Activated T-helper 17 cell treated with anti-CD3 and anti-CD28 coated beads, Interleukin-2, amount 50 U/mL, for 72 hours (primary cell): ENCODE data around the gene ZNF771. TPM values are rescaled to one million over a fixed set of nuclear protein-coding genes. Genes with fewer than 3 reads are reported as not detected.
A peak's percentile ranks its signal among the peaks of the same experiment; 100 is the strongest.
"Not testable (repeated sequence)": the region's sequence is repeated elsewhere in the genome, so short reads cannot be mapped to it uniquely, and the experiment has no call there.

Experiments
- ATAC-seq: fragments of 150-1000 bp; cut with Tn5 transposase; replicated peaks from 2 replicates; pipeline ENCODE4 v1.10.0; 2021; ENCODE audit warnings: mild to moderate bottlenecking, moderate library complexity
- H3K27ac Mint-ChIP-seq: one replicate; pipeline ENCODE4 v1.8.0; 2022; ENCODE audit warnings: mixed read lengths
- H3K27me3 Mint-ChIP-seq: one replicate; pipeline ENCODE4 v1.8.0; 2022; ENCODE audit warnings: mixed read lengths
- H3K36me3 Mint-ChIP-seq: one replicate; pipeline ENCODE4 v1.8.0; 2022; ENCODE audit warnings: low read depth, mild to moderate bottlenecking, mixed read lengths
- H3K4me1 Mint-ChIP-seq: one replicate; pipeline ENCODE4 v1.8.0; 2022; ENCODE audit warnings: mixed read lengths
- H3K4me3 Mint-ChIP-seq: one replicate; pipeline ENCODE4 v1.8.0; 2022; ENCODE audit warnings: mild to moderate bottlenecking, mixed read lengths
- H3K9me3 Mint-ChIP-seq: one replicate; pipeline ENCODE4 v1.8.0; 2022; ENCODE audit warnings: mixed read lengths
- total RNA-seq, 2 donors: library from RNA; stranded (reverse); gene quantifications; one replicate each; pipeline ENCODE4 v1.2.3, GENCODE V29; 2022

ZNF771 gene
- total RNA-seq, 2 donors from 2014 or later, result 5.1 to 5.2 TPM

GRCh38 chr16:30447512-30448226, 40.3 kb downstream of the ZNF771 start:
- Mint-ChIP-seq H3K4me3 (no peak overlapping the region), H3K9me3 (peaks cover 3% of the 10 kb centered on the region), H3K27me3 (no peaks in the 10 kb centered on the region), H3K36me3 (peaks cover 31% of the 10 kb centered on the region), H3K27ac (no peak overlapping the region), H3K4me1 (peaks cover 28% of the 10 kb centered on the region)
- ATAC-seq, result no peak

GRCh38 chr16:30449116-30449435, 41.7 kb downstream of the ZNF771 start:
- no peak for ATAC-seq
- Mint-ChIP-seq H3K36me3 (peaks cover 18% of the 10 kb centered on the region), H3K9me3 (peaks cover 3% of the 10 kb centered on the region), H3K4me3 (no peak overlapping the region), H3K27me3 (no peaks in the 10 kb centered on the region), H3K27ac (no peak overlapping the region), H3K4me1 (peaks cover 16% of the 10 kb centered on the region)

GRCh38 chr16:30452709-30453580, 45.5 kb downstream of the ZNF771 start:
- not testable (repeated sequence) for H3K36me3 Mint-ChIP-seq, H3K4me3 Mint-ChIP-seq, H3K27me3 Mint-ChIP-seq, H3K9me3 Mint-ChIP-seq, H3K27ac Mint-ChIP-seq, ATAC-seq
- H3K4me1 Mint-ChIP-seq, result peaks cover 18% of the 10 kb centered on the region

GRCh38 chr16:30456302-30456701, 48.9 kb downstream of the ZNF771 start:
- no peak for ATAC-seq
- Mint-ChIP-seq H3K27me3 (no peaks in the 10 kb centered on the region), H3K4me3 (peak overlapping the region; percentile 79), H3K36me3 (peaks cover 9% of the 10 kb centered on the region), H3K4me1 (peaks cover 24% of the 10 kb centered on the region), H3K27ac (peak overlapping the region; percentile 82), H3K9me3 (no peaks in the 10 kb centered on the region)

GRCh38 chr16:30457256-30457655, 49.9 kb downstream of the ZNF771 start:
- Mint-ChIP-seq H3K9me3 (no peaks in the 10 kb centered on the region), H3K4me3 (peak overlapping the region; percentile 79), H3K36me3 (peaks cover 9% of the 10 kb centered on the region), H3K27ac (no peak overlapping the region), H3K27me3 (no peaks in the 10 kb centered on the region), H3K4me1 (peaks cover 24% of the 10 kb centered on the region)
- no peak for ATAC-seq

- peaks cover 24% of the 10 kb centered on the region for H3K4me1 Mint-ChIP-seq
- no peaks in the 10 kb centered on the region for H3K27me3 Mint-ChIP-seq
- H3K4me3 Mint-ChIP-seq, result peak overlapping the region; percentile 79
- no peak for ATAC-seq
- H3K9me3 Mint-ChIP-seq, result no peaks in the 10 kb centered on the region
- peak overlapping the region; percentile 95 for H3K27ac Mint-ChIP-seq
- peaks cover 9% of the 10 kb centered on the region for H3K36me3 Mint-ChIP-seq
These were observed 50.5 kb downstream of the ZNF771 start for GRCh38 chr16:30457743-30458560.

GRCh38 chr16:30458561-30459394, 51.4 kb downstream of the ZNF771 start:
- Mint-ChIP-seq H3K9me3 (no peaks in the 10 kb centered on the region), H3K4me3 (peak overlapping the region; percentile 79), H3K4me1 (peaks cover 24% of the 10 kb centered on the region), H3K27ac (peak overlapping the region; percentile 95), H3K36me3 (peaks cover 9% of the 10 kb centered on the region), H3K27me3 (no peaks in the 10 kb centered on the region)
- peak; percentile 98 for ATAC-seq

- H3K4me3 Mint-ChIP-seq, result peak overlapping the region; percentile 79
These were observed 52.0 kb downstream of the ZNF771 start for GRCh38 chr16:30459456-30459855.

GRCh38 chr16:30461426-30461825, 54.0 kb downstream of the ZNF771 start:
- H3K4me3 Mint-ChIP-seq, ATAC-seq, H3K36me3 Mint-ChIP-seq, H3K27me3 Mint-ChIP-seq, H3K27ac Mint-ChIP-seq, H3K9me3 Mint-ChIP-seq: not testable (repeated sequence)
- H3K4me1 Mint-ChIP-seq, result peaks cover 29% of the 10 kb centered on the region

More at GRCh38 chr16:30459456-30459855, 52.0 kb downstream of the ZNF771 start:
- Mint-ChIP-seq H3K36me3 (peaks cover 9% of the 10 kb centered on the region), H3K4me1 (peaks cover 24% of the 10 kb centered on the region), H3K9me3 (no peaks in the 10 kb centered on the region), H3K27ac (peak overlapping the region; percentile 95), H3K27me3 (no peaks in the 10 kb centered on the region)
- ATAC-seq, result peak; percentile 0

- Mint-ChIP-seq H3K4me1 (peaks cover 11% of the 10 kb centered on the region), H3K27me3 (no peaks in the 10 kb centered on the region), H3K4me3 (no peak overlapping the region), H3K9me3 (no peaks in the 10 kb centered on the region), H3K36me3 (peaks cover 2% of the 10 kb centered on the region), H3K27ac (no peak overlapping the region)
- ATAC-seq, result no peak
These were observed 56.7 kb downstream of the ZNF771 start for GRCh38 chr16:30464078-30464477.

Other genes starting within 250 kb of the ZNF771 start
- 1,000 to 10,000 TPM in 1 of 2 donors, 100 to 1,000 TPM in 1; 649 to 1,196 TPM for gene CORO1A, start 224.0 kb upstream of the ZNF771 start, total RNA-seq
- gene BOLA2B, start 213.9 kb upstream of the ZNF771 start, total RNA-seq, result 100 to 1,000 TPM; 100 to 267 TPM
- gene SLX1A, start 213.7 kb upstream of the ZNF771 start, total RNA-seq, result 10 to 100 TPM; 34.1 to 69.0 TPM
- 10 to 100 TPM; 30.9 to 39.5 TPM for gene SULT1A3, start 208.4 kb upstream of the ZNF771 start, total RNA-seq
- 10 to 100 TPM; 16.1 to 25.1 TPM for gene NPIPB13, start 159.1 kb upstream of the ZNF771 start, total RNA-seq
- 10 to 100 TPM; 51.0 to 69.9 TPM for gene CD2BP2, start 52.3 kb upstream of the ZNF771 start, total RNA-seq
- 10 to 100 TPM; 49.7 to 64.2 TPM for gene TBC1D10B, start 37.1 kb upstream of the ZNF771 start, total RNA-seq
- gene MYL11, start 32.8 kb upstream of the ZNF771 start, total RNA-seq, result 1 to 10 TPM in 1 of 2 donors, not detected in 1; 1.6 TPM
- gene SEPTIN1, start 25.0 kb upstream of the ZNF771 start, total RNA-seq, result 100 to 1,000 TPM; 198 to 216 TPM
- gene ZNF48, start 12.2 kb upstream of the ZNF771 start, total RNA-seq, result 10 to 100 TPM; 10.2 to 10.5 TPM
- 100 to 1,000 TPM in 1 of 2 donors, 10 to 100 TPM in 1; 60.9 to 173 TPM for gene DCTPP1, start 22.4 kb downstream of the ZNF771 start, total RNA-seq
- 10 to 100 TPM; 48.9 to 79.1 TPM for gene SEPHS2, start 38.3 kb downstream of the ZNF771 start, total RNA-seq
- 100 to 1,000 TPM; 319 to 344 TPM for gene ITGAL, start 65.1 kb downstream of the ZNF771 start, total RNA-seq
- 1 to 10 TPM; 3.7 to 5.3 TPM for gene ZNF768, start 119.0 kb downstream of the ZNF771 start, total RNA-seq
- 10 to 100 TPM in 1 of 2 donors, 1 to 10 TPM in 1; 6.9 to 12.9 TPM for gene ZNF747, start 127.3 kb downstream of the ZNF771 start, total RNA-seq
- gene ZNF764, start 150.8 kb downstream of the ZNF771 start, total RNA-seq, result 10 to 100 TPM; 13.8 to 14.1 TPM
- gene ZNF688, start 164.1 kb downstream of the ZNF771 start, total RNA-seq, result 1 to 10 TPM; 7.3 to 9.7 TPM
- gene ZNF785, start 178.1 kb downstream of the ZNF771 start, total RNA-seq, result 10 to 100 TPM; 10.5 to 15.5 TPM
- gene ZNF689, start 202.8 kb downstream of the ZNF771 start, total RNA-seq, result 10 to 100 TPM in 1 of 2 donors, 1 to 10 TPM in 1; 5.9 to 12.1 TPM
- 10 to 100 TPM; 76.6 to 97.5 TPM for gene PRR14, start 243.4 kb downstream of the ZNF771 start, total RNA-seq